HL-60 (cell line): Measurements from ENCODE around the gene TMEM255B.

ENCODE experiments used
- GABPA ChIP-seq: IDR thresholded peaks from 2 replicates; pipeline ENCODE4 v1.6.1; 2012; ENCODE audit warnings: low read depth
- POLR2AphosphoS5 ChIP-seq: IDR thresholded peaks from 2 replicates; pipeline ENCODE4 v1.6.1; 2012; ENCODE audit warnings: low read depth
- REST ChIP-seq: IDR thresholded peaks from 2 replicates; pipeline ENCODE4 v1.6.1; 2012; ENCODE audit warnings: low read depth; ENCODE audit not compliant: insufficient replicate concordance
- SPI1 ChIP-seq: IDR thresholded peaks from 2 replicates; pipeline ENCODE4 v1.6.1; 2012; ENCODE audit warnings: low read depth, mild to moderate bottlenecking, borderline replicate concordance
- TF ChIP-seq, protein P1 (sequence below): IDR thresholded peaks from one replicate; pipeline ENCODE4 v1.5.1; 2011; ENCODE audit warnings: low read length, control low read depth, inconsistent platforms; ENCODE audit not compliant: insufficient read depth

GRCh38 chr13:113734826-113735125 is 24.2 kb upstream of the TMEM255B start:
- TF ChIP-seq, protein P1, sequence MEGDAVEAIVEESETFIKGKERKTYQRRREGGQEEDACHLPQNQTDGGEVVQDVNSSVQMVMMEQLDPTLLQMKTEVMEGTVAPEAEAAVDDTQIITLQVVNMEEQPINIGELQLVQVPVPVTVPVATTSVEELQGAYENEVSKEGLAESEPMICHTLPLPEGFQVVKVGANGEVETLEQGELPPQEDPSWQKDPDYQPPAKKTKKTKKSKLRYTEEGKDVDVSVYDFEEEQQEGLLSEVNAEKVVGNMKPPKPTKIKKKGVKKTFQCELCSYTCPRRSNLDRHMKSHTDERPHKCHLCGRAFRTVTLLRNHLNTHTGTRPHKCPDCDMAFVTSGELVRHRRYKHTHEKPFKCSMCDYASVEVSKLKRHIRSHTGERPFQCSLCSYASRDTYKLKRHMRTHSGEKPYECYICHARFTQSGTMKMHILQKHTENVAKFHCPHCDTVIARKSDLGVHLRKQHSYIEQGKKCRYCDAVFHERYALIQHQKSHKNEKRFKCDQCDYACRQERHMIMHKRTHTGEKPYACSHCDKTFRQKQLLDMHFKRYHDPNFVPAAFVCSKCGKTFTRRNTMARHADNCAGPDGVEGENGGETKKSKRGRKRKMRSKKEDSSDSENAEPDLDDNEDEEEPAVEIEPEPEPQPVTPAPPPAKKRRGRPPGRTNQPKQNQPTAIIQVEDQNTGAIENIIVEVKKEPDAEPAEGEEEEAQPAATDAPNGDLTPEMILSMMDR = no peak
- no peak for TF ChIP-seq SPI1
- TF ChIP-seq POLR2AphosphoS5 = no peak
- TF ChIP-seq GABPA = no peak
- TF ChIP-seq REST = no peak
